GM21717 (cell line): ENCODE measurements around the gene LPAR2.
"Not testable (repeated sequence)": the region's sequence is repeated elsewhere in the genome, so short reads cannot be mapped to it uniquely, and the experiment has no call there.

Experiments used
- ATAC-seq: cut with Tn5 transposase; IDR thresholded peaks from one replicate; pipeline ENCODE4 v1.9.1; 2021; ENCODE audit warnings: mild to moderate bottlenecking, moderate library complexity; ENCODE audit not compliant: unreplicated experiment

LPAR2 gene

DNA sequence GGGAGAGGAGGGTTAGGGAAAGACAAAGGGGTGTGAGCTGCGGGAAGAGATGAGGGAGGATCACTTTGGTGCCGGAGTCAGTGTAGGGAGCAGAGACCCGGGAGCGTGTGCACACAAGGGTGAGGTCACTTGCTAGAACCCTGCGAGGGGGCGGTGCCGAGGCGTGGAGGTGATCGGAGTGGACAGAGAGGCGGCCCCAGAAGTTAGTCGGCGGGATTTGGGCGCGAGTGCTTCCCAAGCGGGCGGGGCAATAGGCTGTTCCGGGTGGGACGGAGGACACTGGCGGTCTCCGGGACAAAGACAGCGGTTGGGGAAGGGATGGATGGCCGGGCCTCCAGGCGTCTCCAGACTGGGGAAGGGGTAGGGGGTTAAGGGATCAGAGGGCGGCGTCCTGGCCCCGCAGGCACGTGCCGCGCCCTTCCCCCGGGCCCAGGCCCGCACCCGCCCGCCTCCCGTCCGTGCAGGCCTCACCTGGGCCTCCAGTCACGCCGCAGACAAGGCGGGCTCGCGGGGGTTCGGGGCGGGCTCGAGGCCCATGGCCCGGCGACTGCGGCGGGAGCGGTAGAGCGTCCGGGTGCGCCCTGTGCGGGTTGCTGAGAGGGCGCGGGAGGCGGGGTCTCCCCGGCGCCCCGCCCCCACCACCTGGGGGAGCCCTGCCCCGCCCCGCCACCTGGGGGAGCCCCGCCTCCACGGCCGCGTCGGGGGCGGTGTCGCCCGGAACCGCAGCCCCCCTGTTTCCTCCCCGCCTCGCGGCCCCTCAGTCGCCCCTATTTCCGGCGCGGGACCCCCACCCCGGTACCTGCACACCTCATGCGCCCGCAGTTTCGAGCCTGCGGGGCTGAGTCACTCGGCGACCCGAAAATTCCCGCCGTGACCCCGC is at the start of gene LPAR2:
Gene LPAR2 (minus strand): TSS at position 600 of the 880 bp plus-strand sequence. CDS start 945 bp downstream, outside the sequence.
- ATAC-seq = peak; percentile 44

GRCh38 chr19:19677579-19677978 is 49.6 kb upstream of the LPAR2 start:
- no peak for ATAC-seq

DNA sequence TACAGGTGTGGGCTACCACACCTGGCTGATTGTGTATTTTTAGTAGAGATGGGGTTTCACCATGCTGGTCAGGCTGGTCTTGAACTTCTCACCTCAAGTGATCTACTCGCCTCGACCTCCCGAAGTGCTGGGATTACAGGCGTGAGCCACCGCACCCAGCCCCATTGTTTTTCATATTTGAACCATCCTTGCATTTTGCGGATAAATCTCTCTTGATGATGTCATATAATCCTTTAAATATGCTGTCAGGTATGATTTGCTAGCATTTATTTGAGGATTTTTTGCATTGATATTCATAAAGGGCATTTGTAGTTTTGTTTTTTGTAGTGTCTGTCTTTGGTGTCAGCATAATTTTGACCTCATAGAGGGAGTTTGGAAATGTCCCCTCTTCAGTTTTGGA is 46.3 kb upstream of the LPAR2 start:
- ATAC-seq = no peak

DNA sequence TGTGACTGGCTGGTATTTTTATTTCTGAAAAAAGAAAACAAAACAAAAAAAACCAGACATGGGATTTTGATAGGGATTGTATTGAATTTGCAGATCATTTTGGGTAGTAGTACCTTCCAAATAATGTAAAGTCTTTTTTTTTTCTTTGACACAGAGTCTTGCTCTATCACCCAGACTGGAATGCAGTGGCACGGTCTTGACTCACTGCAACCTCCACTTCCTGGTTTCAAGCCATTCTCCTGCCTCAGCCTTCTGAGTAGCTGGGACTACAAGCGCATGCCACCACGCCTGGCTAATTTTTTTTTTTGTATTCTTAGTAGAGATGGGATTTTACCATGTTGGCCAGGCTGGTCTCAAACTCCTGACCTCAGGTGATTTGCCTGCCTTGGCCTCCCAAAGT is 44.8 kb upstream of the LPAR2 start:
- no peak for ATAC-seq

GRCh38 chr19:19670070-19670551 is 42.1 kb upstream of the LPAR2 start:
- no peak for ATAC-seq

- ATAC-seq = peak; percentile 64
These were observed 40.4 kb upstream of the LPAR2 start, which contains the start of gene ZNF101 for GRCh38 chr19:19668230-19669012. TSS of gene ZNF101 (plus strand) at chr19:19668839. CDS start at chr19:19668964, 125 bp downstream.

DNA sequence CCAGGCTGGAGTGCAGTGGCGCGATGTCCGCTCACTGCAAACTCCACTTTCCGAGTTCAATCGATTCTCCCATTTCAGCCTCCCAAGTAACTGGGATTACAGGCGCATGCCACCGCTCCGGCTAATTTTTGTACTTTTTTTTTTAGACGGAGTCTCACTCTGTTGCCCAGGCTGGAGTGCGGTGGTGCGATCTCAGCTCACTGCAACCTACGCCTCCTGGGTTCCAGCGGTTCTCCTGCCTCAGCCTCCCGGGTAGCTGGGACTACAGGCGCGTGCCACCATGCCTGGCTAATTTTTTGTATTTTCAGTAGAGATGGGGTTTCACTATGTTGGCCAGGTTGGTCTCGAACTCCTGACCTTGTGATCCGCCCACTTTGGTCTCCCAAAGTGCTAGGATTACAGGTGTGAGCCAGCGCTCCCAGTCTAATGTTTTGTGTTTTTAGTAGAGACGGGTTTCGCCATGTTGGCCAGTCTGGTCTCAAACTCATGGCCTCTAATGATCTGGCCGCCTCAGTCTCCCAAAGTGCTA is 37.5 kb upstream of the LPAR2 start:
- not testable (repeated sequence) for ATAC-seq

GRCh38 chr19:19663256-19664120 is 35.5 kb upstream of the LPAR2 start, which contains the start of gene ATP13A1:
TSS of gene ATP13A1 (minus strand) at chr19:19663676. CDS start at chr19:19663666, 10 bp downstream.
- peak; percentile 56 for ATAC-seq

DNA sequence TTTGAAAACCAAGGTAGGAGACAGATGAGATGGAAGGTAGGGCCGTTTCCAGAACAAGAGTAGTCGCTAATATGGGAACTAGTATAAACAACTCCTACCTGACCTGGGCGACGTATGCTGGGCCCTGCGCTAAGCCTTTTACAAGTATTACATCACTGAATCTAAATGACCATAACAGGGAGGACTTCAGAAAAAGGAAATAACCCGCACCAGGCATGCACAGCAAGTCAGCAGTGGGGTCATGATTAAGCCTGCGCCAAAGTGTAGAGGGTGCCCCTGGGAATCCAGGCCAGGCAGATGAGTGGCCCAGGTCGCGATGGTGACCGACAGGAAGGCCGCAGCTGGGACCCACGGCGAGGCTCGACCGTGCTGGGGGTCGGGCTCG is 34.8 kb upstream of the LPAR2 start:
- ATAC-seq = no peak

- ATAC-seq = no peak
These were observed 34.3 kb upstream of the LPAR2 start for GRCh38 chr19:19662344-19662743.

GRCh38 chr19:19661675-19662251 is 33.7 kb upstream of the LPAR2 start:
- ATAC-seq = peak; percentile 41

DNA sequence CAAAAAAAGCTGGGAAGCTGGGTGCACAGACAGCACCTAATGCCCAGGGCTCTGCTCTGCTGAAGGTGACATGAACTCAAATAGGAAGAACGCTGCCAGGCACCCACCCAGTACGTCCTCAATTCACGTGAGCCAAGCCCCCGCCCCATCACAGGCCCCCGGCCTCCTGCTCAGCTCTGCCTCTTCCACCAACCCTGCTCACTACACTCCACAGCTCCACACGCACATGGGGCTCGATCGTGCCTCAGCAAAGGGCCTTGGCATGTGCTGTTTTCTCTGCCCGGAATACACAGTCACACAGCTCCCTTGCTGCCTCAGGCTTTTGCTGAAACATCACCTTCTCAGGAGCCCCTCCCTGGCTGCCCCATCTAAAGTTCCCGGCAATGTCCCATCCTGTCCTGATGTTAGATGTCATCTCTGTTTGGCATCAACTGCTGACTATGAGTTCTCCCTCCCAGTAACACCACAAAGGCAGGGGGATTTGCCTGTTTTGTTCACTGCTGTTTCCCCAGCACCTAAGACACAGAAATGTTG is 33.2 kb upstream of the LPAR2 start:
- no peak for ATAC-seq

DNA sequence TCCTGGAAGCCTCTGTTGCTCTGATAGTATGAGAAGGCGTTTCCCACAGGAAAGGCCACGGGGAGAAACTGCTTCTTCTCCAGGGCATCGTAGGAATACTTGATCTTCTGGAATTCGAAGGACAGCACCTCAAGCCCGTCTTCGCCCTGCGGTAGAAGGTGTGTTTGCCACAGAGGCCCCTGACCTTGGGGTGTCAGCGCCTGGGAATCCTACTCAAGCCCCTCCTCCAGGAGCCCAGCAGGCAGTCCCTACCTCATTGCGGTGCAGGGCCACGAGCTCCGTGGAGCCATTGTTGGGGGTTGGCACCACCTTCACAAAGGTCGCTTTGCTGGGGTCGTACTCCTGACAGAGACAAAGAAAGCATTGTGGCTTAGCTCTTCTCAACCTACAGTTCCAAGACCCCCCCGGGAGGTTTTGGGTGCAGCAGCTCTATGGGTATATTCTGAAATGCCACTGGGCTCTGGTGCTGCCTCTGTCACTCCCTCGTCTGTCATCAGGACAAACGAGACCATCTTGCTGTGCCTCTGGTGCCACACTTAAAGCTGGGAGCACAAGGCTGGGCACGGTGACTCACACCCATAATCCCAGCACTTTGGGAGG is 31.7 kb upstream of the LPAR2 start:
- ATAC-seq = no peak

DNA sequence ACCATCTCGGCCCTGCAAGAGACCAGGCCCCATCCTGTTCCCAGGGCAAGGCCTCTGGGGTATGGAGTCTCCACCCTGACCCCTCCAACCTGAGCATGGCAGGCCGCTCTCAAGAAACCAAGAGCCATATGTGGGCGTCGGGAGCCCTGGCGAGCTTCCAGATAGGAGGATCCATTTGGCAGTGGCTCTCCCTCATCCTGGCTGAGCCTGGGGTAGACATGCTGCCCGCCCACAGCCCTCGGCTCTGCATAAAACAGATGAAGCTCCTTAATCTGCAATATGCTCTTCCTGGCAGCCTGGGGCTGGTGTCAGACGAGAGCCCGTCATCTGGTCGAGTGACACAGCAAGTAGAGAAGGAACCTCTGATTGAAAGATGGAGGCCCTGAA is 29.4 kb upstream of the LPAR2 start:
- no peak for ATAC-seq

DNA sequence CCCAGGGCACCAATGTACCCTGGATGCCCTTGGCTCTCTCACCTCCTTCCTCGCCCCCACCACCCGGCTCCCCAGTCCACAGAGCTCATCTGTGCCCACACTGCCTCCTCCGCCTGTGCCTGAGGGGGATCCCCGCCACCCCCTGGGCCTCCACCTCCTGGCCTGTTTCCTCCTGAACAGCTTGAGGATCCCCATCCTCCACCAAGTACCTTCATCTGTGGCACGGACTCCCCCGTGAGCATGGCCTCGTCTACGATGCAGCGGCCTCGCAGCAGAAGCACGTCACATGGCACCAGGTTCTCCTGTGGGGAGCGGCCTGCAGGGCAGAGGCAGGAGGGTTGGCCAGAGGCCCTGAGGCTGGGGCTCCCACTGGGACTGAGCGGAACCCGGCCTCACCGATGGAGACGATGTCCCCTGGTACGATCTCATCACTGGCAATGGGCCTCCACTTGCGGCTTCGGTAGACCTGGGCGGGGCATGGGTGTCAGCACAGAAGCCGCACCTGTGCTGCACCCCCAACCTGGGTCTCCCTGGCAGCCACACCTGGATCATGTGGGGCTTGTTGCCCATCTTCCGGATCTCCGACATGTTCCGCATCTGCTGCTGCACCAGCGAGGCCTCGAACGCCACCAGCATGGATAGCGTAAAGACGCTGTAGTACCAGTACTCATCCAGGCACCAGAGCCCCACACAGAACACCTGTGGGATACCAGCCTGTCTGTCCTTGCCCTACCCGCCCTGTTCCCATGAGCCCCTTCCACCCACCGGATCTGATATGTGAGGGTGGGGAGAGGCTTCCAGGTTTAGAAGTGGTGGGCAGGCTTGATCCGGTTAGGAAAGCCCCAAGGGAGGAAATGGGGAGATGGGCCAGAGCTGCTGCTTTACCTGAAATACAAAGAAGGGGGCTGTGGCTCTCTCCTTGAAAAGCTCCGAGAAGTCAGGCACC is 28.7 kb upstream of the LPAR2 start:
- no peak for ATAC-seq

GRCh38 chr19:19655641-19656343 is 27.8 kb upstream of the LPAR2 start:
- ATAC-seq = no peak

GRCh38 chr19:19655051-19655594 is 27.1 kb upstream of the LPAR2 start:
- no peak for ATAC-seq
